Peyer's patch (tissue), 4 donors: Measurements from ENCODE around the gene LAMA5. TPM values are rescaled to one million over a fixed set of nuclear protein-coding genes. Genes with fewer than 3 reads are reported as not detected.
A peak's percentile ranks its signal among the peaks of the same experiment; 100 is the strongest.

ENCODE experiments used
- DNase-seq, 3 donors: peaks; one replicate each; pipeline ENCODE4 v3.0.0-alpha.2; 2017 to 2019
- H3K27ac ChIP-seq, 4 donors: fragments of 200-600 bp; sonication (generic); one replicate each; pipeline ENCODE4 v1.5.1; 2016 to 2019
- H3K27me3 ChIP-seq, 2 donors: fragments of 200-600 bp; sonication (generic); one replicate each; pipeline ENCODE4 v1.5.1; 2019
- H3K36me3 ChIP-seq, 3 donors: fragments of 200-600 bp; sonication (generic); one replicate each; pipeline ENCODE4 v1.5.1; 2016 to 2019
- H3K4me1 ChIP-seq, 4 donors: fragments of 200-600 bp; sonication (generic); one replicate each; pipeline ENCODE4 v1.5.1; 2016 to 2019
- H3K4me3 ChIP-seq, 4 donors: fragments of 200-600 bp; sonication (generic); 1 replicate in 3 of 4; 2 replicates in 1 of 4; pipeline ENCODE4 v1.5.1; 2016 to 2019; ENCODE audit warnings: mild to moderate bottlenecking in 1 of 4
- H3K9me3 ChIP-seq, 4 donors: fragments of 200-600 bp; sonication (generic); one replicate each; pipeline ENCODE4 v1.5.1; 2016 to 2019; ENCODE audit warnings: mild to moderate bottlenecking in 1 of 4
- CTCF ChIP-seq, 6 experiments: fragments of 450-650 bp in 4 of 6; fragments of 200-600 bp in 2 of 6; sonication (generic) in 1 of 6; IDR thresholded peaks; one replicate each; pipeline ENCODE4 v1.5.1; 2017 to 2019; ENCODE audit warnings: antibody characterized with exemption in 6 of 6, mild to moderate bottlenecking in 3 of 6, moderate library complexity in 1 of 6
- POLR2A ChIP-seq, 2 donors: fragments of 450-650 bp; IDR thresholded peaks; one replicate each; pipeline ENCODE4 v1.5.1; 2017; ENCODE audit warnings: antibody characterized with exemption in 2 of 2, mild to moderate bottlenecking in 2 of 2, moderate library complexity in 2 of 2
- total RNA-seq, 4 donors: library from RNA; depleted of rRNA; stranded (reverse); fragments of >200 nt; gene quantifications; one replicate each; pipeline ENCODE4 v1.1.0, GENCODE V29; 2016

The LAMA5 gene
- total RNA-seq, 4 donors from 2014 or later, result 31.2 to 328 (median 87.3) TPM

- no peak for DNase-seq
- Histone ChIP-seq H3K9me3 (no peaks in the 10 kb centered on the region), H3K27ac (peak overlapping the region in 1 of 4 donors; percentile 77), H3K4me3 (no peak overlapping the region), H3K27me3 (no peaks in the 10 kb centered on the region), H3K36me3 (peaks cover 0 to 16% (median 0%) of the 10 kb centered on the region in 3 donors), H3K4me1 (peaks cover 0 to 16% (median 0%) of the 10 kb centered on the region in 4 donors)
- TF ChIP-seq CTCF (IDR thresholded peaks at IDR 0.05) (no peak), POLR2A (IDR thresholded peaks at IDR 0.05) (no peak)
These were observed 16.3 kb downstream of the LAMA5 start for GRCh38 chr20:62350629-62351422.

GRCh38 chr20:62350098-62350628 is 16.9 kb downstream of the LAMA5 start:
- no peaks in the 10 kb centered on the region for H3K9me3 ChIP-seq
- H3K4me1 ChIP-seq, result peaks cover 0 to 9% (median 0%) of the 10 kb centered on the region in 4 donors
- TF ChIP-seq POLR2A (IDR thresholded peaks at IDR 0.05) (no peak), CTCF (IDR thresholded peaks at IDR 0.05) (no peak)
- peak overlapping the region in 1 of 4 donors; percentile 77 for H3K27ac ChIP-seq
- H3K4me3 ChIP-seq, result peak overlapping the region in 1 of 4 donors; percentile 21
- H3K36me3 ChIP-seq, result peaks cover 0 to 16% (median 0%) of the 10 kb centered on the region in 3 donors
- DNase-seq, result peak in 1 of 3 donors; percentile 83
- H3K27me3 ChIP-seq, result no peaks in the 10 kb centered on the region

- no peak for TF ChIP-seq POLR2A (IDR thresholded peaks at IDR 0.05)
- no peak for TF ChIP-seq CTCF (IDR thresholded peaks at IDR 0.05)
- Histone ChIP-seq H3K9me3 (no peaks in the 10 kb centered on the region), H3K4me1 (peaks cover 0 to 4% (median 0%) of the 10 kb centered on the region in 4 donors), H3K4me3 (no peak overlapping the region), H3K36me3 (peaks cover 0 to 16% (median 0%) of the 10 kb centered on the region in 3 donors), H3K27ac (peak overlapping the region in 1 of 4 donors; percentile 77), H3K27me3 (no peaks in the 10 kb centered on the region)
- no peak for DNase-seq
These were observed 17.5 kb downstream of the LAMA5 start for GRCh38 chr20:62349556-62350097.

GRCh38 chr20:62348604-62349003 is 18.5 kb downstream of the LAMA5 start:
- H3K27me3 ChIP-seq, result no peaks in the 10 kb centered on the region
- no peak for DNase-seq
- no peak overlapping the region for H3K27ac ChIP-seq
- H3K4me1 ChIP-seq, result no peaks in the 10 kb centered on the region
- no peak for TF ChIP-seq CTCF (IDR thresholded peaks at IDR 0.05)
- no peak for TF ChIP-seq POLR2A (IDR thresholded peaks at IDR 0.05)
- H3K9me3 ChIP-seq, result no peaks in the 10 kb centered on the region
- H3K4me3 ChIP-seq, result no peak overlapping the region
- peaks cover 0 to 16% (median 0%) of the 10 kb centered on the region in 3 donors for H3K36me3 ChIP-seq

- no peaks in the 10 kb centered on the region for H3K4me1 ChIP-seq
- peaks cover 0 to 16% (median 0%) of the 10 kb centered on the region in 3 donors for H3K36me3 ChIP-seq
- no peak for DNase-seq
- H3K4me3 ChIP-seq, result no peak overlapping the region
- H3K27me3 ChIP-seq, result no peaks in the 10 kb centered on the region
- TF ChIP-seq CTCF (IDR thresholded peaks at IDR 0.05) (no peak), POLR2A (IDR thresholded peaks at IDR 0.05) (no peak)
- H3K27ac ChIP-seq, result no peak overlapping the region
- H3K9me3 ChIP-seq, result no peaks in the 10 kb centered on the region
These were observed 19.7 kb downstream of the LAMA5 start for GRCh38 chr20:62347445-62347844.
